Smooth muscle cell of trachea (primary cell): ENCODE results near the gene OR4C3. TPM values are rescaled to one million over a fixed set of nuclear protein-coding genes. Genes with fewer than 3 reads are reported as not detected.

Source experiments
- total RNA-seq: library from RNA; depleted of rRNA; stranded (reverse); fragments of >200 nt; gene quantifications from 2 replicates; pipeline ENCODE4 v1.2.1, GENCODE V29; 2014

The OR4C3 gene
- total RNA-seq: not detected in 2 replicates

DNA sequence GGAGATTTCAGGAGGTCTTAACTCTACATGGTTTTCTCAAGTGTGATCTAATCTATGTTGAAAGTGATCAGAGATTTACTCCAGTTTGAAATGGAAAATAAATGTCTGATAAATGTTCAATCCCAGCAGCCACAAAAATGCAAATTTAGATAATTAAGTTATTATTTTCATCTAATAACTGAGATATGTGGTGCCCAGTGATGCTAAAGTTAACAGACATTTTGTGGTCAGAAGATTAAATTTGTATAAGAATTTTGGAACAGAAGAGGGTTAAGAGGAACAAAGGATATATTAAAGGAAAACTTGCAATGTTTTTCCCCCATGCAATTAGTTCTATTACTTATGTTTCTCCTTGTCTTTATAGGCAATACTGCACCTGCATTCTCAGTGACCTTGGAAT, at the start of gene OR4C3:
OR4C3 (plus strand) TSS at position 301 of the 400 bp plus-strand sequence. CDS start 102 bp downstream, outside the sequence.

DNA sequence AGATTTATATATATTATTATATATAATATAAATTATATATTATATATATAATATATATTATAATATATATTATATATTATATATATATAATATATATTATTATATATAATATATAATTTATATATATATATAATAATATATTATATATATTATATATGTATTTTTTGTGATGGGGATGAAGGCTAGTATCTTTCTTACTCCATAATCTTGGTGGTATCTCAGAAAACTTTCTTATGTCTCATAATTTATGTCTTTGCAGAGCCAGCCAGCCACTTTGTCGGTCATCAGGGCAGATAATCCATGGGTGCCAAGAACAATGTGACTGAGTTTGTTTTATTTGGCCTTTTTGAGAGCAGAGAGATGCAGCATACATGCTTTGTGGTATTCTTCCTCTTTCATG, 18.8 kb upstream of the OR4C3 start, which contains the start of gene OR4S1:
OR4S1 (plus strand) TSS at position 301 of the 400 bp plus-strand sequence; CDS start at position 301, 0 bp downstream.

DNA sequence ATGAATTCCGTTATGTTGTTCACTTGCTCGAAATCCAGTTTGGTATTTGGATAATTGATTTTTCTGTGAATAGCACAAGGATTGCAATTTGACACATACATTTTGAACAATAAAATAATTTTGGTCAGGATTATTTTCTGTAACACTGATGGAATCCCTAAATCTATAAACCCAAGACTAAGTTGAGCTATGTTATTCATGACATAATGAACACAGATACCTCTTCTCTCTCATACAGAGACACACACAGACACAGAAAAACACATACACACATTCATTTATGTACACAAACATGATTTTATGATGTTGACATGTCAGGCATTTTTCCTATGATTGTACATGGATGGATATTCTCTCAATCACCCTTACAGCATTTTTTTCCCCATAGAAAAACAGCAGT, 41.6 kb downstream of the OR4C3 start, which contains the start of gene OR4C5:
OR4C5 (minus strand) TSS at position 101 of the 400 bp plus-strand sequence; CDS start at position 101, 0 bp downstream.

Other genes with a start within 250 kb of the OR4C3 start
- gene OR4B1, start 108.1 kb upstream of the OR4C3 start, total RNA-seq: not detected in 2 replicates
- not detected in 2 replicates for gene OR4X2, start 79.8 kb upstream of the OR4C3 start, total RNA-seq
- gene OR4X1, start 61.1 kb upstream of the OR4C3 start, total RNA-seq: not detected in 2 replicates
- not detected in 2 replicates for gene OR4S1, start 18.7 kb upstream of the OR4C3 start, total RNA-seq
- gene OR4C5, start 41.5 kb downstream of the OR4C3 start, total RNA-seq: not detected in 2 replicates
- gene OR4A47, start 163.9 kb downstream of the OR4C3 start, total RNA-seq: not detected in 2 replicates